ENCODE measurements around the gene PRKAG1. TPM values are rescaled to one million over a fixed set of nuclear protein-coding genes. Genes with fewer than 3 reads are reported as not detected.

The PRKAG1 gene
- total RNA-seq, 1 experiment from 2014 or later: 80.3 TPM

- CTCF ChIA-PET: interaction anchor here (0.7 to 1.6 kb wide), 2 partner anchors 12 to 56 kb away, joined by 3 to 5 read pairs; no protein-coding TSS in a partner anchor
Measured at GRCh38 chr12:49032679-49033447, 14.3 kb upstream of the PRKAG1 start.

GRCh38 chr12:49032276-49032675, 13.7 kb upstream of the PRKAG1 start:
- CTCF ChIA-PET: interaction anchor here (0.7 to 1.1 kb wide), 2 partner anchors 11 to 14 kb away, joined by 4 read pairs; no protein-coding TSS in a partner anchor
- no peak overlapping the region for H3K4me3 Mint-ChIP-seq (ENCODE audit: unreplicated experiment)
- BruUV-seq (replicated peaks): no TSS peak
- POLR2A ChIA-PET: interaction anchor here (1.4 kb wide), 1 partner anchor 13 kb away, joined by 6 read pairs; no protein-coding TSS in a partner anchor
- no peaks in the 10 kb centered on the region for H3K4me1 Mint-ChIP-seq (ENCODE audit: insufficient read depth, unreplicated experiment)
- no peaks in the 10 kb centered on the region for H3K27me3 Mint-ChIP-seq (ENCODE audit: insufficient read depth, unreplicated experiment)
- TF ChIP-seq CTCF (IDR thresholded peaks at IDR 0.05; ENCODE audit: unreplicated experiment): no peak
- DNase-seq (ENCODE audit: unreplicated experiment): no peak
- H3K9me3 Mint-ChIP-seq (ENCODE audit: unreplicated experiment): no peaks in the 10 kb centered on the region
- intact Hi-C loops (cut with micrococcal nuclease): no loop called here
- peaks cover 77% of the 10 kb centered on the region for H3K36me3 Mint-ChIP-seq (ENCODE audit: insufficient read depth, unreplicated experiment)
- no peak overlapping the region for H3K27ac Mint-ChIP-seq (ENCODE audit: low read depth, unreplicated experiment)

More at GRCh38 chr12:49032679-49033447, 14.3 kb upstream of the PRKAG1 start:
- Mint-ChIP-seq H3K27ac (ENCODE audit: low read depth, unreplicated experiment) (no peak overlapping the region), H3K36me3 (ENCODE audit: insufficient read depth, unreplicated experiment) (peaks cover 77% of the 10 kb centered on the region), H3K4me1 (ENCODE audit: insufficient read depth, unreplicated experiment) (no peaks in the 10 kb centered on the region), H3K4me3 (ENCODE audit: unreplicated experiment) (no peak overlapping the region), H3K27me3 (ENCODE audit: insufficient read depth, unreplicated experiment) (no peaks in the 10 kb centered on the region), H3K9me3 (ENCODE audit: unreplicated experiment) (no peaks in the 10 kb centered on the region)
- DNase-seq (ENCODE audit: unreplicated experiment): no peak
- no peak for TF ChIP-seq CTCF (IDR thresholded peaks at IDR 0.05; ENCODE audit: unreplicated experiment)
- intact Hi-C loops (cut with micrococcal nuclease): no loop called here
- POLR2A ChIA-PET: interaction anchor here (0.6 to 1.4 kb wide), 2 partner anchors 13 to 15 kb away, joined by 3 to 6 read pairs; no protein-coding TSS in a partner anchor
- TSS peak; percentile 10 for BruUV-seq (replicated peaks)

DNA sequence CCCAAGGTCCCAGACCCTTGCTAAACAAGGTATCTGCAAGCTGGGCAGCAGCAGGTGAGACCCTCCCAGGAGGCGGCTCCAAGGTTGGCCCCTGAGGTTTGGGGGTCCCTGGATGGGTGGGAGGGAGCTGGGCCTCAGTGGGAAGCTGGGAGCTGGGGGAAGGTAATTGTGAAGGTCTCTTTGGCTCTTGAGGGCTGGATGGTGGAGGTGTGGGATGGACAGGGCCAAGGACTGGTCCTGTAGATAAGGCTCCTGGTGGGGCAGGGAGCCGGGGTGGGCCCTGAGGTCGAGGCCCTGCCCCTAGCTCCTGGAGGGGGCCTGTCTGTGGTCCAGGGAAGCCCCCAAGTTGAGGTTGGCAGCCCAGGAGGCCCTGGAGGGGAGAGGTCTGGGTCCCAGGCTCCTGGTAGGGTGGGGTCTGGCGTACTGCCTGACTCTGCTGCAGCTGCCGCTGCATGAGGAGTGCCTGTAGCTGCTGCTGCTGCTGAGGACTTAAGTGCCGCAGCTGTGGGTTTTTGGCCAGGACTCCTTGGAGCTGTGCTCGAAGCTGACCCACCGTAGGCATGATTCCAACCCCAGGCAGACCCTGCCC, 13.1 kb upstream of the PRKAG1 start:
- BruUV-seq (replicated peaks): no TSS peak
- no peaks in the 10 kb centered on the region for H3K9me3 Mint-ChIP-seq (ENCODE audit: unreplicated experiment)
- CTCF ChIA-PET: interaction anchor here (0.7 to 1.1 kb wide), 2 partner anchors 12 to 14 kb away, joined by 4 read pairs; no protein-coding TSS in a partner anchor
- POLR2A ChIA-PET: interaction anchor here (0.6 to 1.3 kb wide), 3 partner anchors 11 to 38 kb away, joined by 3 to 5 read pairs (median 3); partner anchors contain the start of gene RHEBL1
- intact Hi-C loops (cut with micrococcal nuclease): no loop called here
- peaks cover 76% of the 10 kb centered on the region for H3K36me3 Mint-ChIP-seq (ENCODE audit: insufficient read depth, unreplicated experiment)
- no peaks in the 10 kb centered on the region for H3K4me1 Mint-ChIP-seq (ENCODE audit: insufficient read depth, unreplicated experiment)
- no peak for TF ChIP-seq CTCF (IDR thresholded peaks at IDR 0.05; ENCODE audit: unreplicated experiment)
- H3K27me3 Mint-ChIP-seq (ENCODE audit: insufficient read depth, unreplicated experiment): no peaks in the 10 kb centered on the region
- H3K27ac Mint-ChIP-seq (ENCODE audit: low read depth, unreplicated experiment): no peak overlapping the region
- no peak for DNase-seq (ENCODE audit: unreplicated experiment)
- H3K4me3 Mint-ChIP-seq (ENCODE audit: unreplicated experiment): no peak overlapping the region

All from MCF 10A (cell line).